Measurements from ENCODE around the gene VTI1B. TPM values are rescaled to one million over a fixed set of nuclear protein-coding genes. Genes with fewer than 3 reads are reported as not detected.
"Not testable (repeated sequence)": the region's sequence is repeated elsewhere in the genome, so short reads cannot be mapped to it uniquely, and the experiment has no call there.

Gene VTI1B, protein sequence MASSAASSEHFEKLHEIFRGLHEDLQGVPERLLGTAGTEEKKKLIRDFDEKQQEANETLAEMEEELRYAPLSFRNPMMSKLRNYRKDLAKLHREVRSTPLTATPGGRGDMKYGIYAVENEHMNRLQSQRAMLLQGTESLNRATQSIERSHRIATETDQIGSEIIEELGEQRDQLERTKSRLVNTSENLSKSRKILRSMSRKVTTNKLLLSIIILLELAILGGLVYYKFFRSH
- 132 TPM for polyA plus RNA-seq (2013, experiment 1 of 2; ENCODE audit: insufficient read length)
- 134 TPM for polyA plus RNA-seq (2013, experiment 2 of 2; ENCODE audit: insufficient read length)

DNA sequence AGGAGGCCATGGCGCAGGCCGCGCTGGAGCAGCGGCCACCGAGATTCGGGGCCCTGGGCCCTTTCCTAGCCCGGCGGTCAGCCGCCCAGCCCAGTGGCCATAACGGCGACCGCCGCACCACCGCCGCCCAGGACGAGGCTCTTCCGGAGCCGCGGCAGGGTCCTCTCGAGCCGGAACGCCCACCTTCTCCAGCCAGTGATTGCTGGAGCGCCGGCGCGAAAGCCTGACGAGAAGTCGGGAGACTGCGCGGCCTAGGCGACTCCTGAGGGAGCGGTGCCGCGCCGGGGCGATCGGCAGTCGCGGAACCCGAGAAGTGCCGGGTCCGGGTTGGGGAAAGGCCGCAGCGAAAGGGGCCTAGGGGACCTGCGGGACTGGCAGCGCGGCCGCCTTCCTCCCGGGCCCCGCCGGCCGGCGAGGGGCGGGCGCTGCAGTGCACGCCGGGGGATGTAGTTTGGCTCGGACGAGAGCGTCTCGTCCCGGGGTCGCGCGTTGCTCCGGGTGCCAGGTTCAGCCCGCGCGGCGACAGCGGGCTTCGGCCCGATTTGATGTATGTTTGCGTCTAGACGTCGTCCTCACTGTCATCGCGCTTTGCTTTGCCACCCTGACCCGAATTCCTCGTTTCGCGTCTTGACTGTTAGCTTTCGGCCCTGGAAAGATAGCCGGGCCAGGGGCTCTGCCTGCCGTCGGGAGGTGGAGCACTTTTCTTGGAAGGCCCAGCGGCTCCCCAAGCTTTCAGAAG lies at the start of gene VTI1B:
VTI1B (minus strand) TSS at position 153 of the 739 bp plus-strand sequence; CDS start at position 10, 143 bp downstream.
- peak; percentile 80 for DNase-seq

DNA sequence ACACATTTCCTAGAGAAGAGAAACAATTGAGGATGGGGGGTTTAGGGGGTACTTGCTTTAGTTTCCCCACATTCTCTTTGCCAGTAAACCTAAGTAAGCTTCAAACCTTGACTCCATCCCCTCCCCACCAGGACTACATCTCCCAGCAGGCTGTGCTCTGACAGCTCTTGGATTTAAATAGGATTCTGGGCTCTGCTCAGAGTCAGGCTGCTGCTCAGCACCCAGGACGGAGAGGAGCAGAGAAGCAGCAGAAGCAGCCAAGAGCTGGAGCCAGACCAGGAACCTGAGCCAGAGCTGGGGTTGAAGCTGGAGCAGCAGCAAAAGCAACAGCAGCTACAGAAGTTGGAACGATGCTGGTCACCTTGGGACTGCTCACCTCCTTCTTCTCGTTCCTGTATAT lies 47.9 kb upstream of the VTI1B start:
- DNase-seq, result peak; percentile 5

DNA sequence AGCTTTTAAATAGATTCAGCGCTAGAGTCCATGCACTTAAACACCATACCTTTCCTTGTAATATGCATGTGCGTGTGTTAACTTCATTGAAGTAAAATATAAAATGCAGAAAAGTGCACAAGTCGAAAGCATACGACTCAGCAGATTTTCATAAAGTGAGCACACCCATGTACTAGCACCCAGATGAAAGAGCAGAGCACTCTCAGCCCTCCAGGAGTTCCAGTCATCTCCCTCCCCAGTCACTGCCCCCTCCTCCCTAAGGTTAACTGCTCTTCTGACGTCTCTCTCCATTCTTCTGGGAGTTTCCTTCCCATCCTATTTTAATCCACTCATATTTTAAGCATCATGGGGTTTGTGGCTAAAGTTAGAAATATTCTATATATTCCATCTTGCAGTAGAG lies 47.4 kb upstream of the VTI1B start:
- no peak for DNase-seq

DNA sequence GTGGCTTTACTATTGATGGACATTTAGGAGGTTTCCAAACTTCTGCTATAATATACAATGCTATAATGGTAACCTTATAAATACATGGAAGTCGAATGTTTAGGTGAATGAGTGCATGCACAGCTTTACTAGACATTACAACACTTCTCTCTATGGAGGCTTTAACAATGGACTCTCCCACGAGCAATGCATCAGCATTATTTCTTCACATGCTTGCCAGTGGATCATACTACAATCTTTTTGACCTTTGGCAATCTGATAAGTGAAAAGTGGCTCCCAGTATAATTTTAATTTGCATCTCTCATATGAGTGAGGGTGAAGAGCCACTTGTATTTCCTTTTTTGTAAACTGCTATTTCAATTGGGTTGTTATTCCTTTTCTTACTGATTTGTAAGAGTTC lies 45.4 kb upstream of the VTI1B start:
- DNase-seq, result no peak

DNA sequence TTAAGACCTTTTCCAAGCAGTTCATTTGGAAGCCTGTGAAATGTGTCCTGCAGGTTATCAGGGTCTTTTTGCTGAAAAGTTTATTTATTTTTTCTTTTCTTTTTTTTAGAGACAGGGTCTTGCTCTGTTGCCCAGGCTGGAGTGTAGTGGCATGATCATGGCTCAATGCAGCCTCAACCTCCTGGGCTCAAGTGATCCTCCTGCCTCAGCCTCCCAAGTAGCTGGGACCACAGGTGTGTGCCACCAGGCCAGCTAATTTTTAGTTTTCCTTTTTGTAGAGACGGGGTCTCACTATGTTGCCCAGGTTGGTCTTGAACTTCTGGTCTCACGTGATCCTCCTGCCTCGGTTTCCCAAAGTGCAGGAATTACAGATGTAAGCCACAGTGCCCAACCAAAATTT lies 45.0 kb upstream of the VTI1B start:
- not testable (repeated sequence) for DNase-seq

DNA sequence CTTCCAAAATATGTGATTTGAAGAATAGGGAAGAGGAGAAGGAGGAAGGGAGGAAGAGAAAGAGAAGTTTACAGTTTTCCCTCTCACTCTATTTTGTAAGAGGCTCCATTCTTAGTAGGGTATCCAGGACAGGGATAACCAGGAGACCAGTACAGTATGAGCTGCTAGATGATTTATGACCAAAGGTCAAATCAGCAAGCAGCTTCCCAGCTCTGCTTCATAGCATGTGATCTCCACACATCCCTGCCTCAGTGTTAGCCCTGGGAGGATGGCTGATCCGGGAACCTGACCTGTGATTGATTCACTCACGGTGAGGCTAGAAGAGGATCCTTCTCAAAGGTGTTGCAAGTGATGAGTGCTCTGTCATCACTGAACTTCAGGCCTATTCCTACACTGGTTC lies 43.8 kb upstream of the VTI1B start:
- no peak for DNase-seq

DNA sequence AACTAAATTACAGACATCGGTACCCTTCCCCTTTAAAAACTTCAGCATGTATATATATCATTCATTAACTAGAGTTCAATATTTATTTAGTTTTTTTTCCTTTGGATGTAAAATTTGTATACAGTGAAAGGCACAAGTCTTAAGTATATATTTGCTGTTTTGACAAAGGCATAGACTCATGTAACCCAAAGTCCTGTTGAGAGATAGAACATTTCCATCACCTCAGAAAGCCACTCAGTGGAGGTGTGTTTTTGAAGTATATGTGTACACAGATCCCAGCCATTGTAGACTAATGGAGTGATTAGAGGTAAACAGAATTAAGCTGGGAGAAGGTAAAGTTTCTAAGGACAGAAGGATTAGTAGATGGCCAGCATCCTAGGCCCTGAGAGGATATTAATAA lies 42.6 kb upstream of the VTI1B start:
- DNase-seq, result no peak

DNA sequence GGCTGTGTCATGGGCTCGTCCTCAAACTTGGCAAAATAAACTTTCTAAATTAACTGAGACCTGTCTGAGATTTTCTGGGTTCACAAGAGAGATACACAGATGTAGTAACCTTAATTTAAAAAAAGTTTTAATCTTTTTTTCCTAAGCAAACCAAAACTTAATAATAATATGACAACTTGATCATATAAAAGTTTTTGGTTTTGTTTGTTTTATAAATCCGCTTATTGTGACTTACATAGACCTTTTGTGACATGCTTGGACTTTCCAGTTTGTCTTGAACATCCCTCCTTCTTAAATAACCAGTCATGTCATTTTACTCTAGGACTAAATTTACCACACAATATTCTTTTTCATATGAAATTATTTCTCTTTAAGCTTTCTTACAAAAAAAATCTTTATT lies 35.8 kb upstream of the VTI1B start:
- DNase-seq, result no peak

DNA sequence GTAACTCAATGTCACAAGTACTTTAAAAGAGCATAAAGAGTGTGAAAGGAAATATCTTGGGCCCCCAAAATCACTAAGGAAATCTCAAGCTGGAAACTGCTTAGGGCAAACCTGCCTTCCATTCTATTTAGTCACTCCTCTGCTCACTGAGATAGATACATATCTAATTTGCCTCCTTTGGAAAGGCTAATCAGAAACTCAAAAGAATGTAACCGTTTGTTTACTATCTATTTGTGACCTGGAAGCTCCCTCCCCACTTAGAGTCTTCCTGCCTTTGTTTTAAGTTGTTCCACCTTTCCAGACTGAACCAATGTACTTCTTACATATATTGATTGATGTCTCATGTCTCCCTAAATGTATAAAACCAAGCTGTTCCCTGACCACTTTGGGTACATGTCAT lies 35.4 kb upstream of the VTI1B start:
- not testable (repeated sequence) for DNase-seq

DNA sequence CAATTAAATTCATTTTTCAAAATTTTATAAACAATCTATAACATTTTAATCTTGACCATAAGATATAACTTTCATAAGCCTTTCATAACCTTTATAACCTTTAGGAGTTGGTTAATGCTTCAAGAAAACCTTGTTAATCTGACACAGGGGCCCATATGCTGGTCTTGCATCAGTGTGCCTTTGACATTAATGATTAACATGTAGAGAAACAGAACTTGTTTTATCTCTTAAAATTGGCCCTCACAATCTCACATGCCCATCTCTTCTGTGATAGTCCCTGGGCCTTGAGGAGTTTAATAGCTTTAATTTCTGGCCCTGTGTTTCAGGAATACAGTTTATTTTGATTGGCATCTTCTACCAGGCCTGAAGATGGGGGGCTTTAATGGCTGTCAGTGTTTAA lies 34.9 kb upstream of the VTI1B start:
- not testable (repeated sequence) for DNase-seq

DNA sequence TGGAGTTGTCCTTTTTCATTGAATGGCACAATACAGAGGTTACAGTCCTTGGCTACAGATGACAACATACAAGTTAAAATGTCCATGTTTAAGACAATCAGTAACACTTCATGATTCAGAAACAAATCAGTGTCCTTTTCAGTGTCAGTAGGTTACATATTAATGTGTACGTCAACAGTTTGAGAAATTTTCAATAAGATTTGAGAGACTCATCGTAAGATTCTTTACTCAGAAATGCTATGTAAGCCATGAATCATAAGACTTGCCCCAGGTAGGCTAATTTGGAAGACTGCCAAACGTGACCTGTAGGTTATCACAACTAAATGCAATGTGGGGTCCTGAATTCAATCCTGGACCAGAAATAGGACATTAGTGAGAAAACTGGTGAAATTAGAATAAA lies 30.8 kb upstream of the VTI1B start:
- DNase-seq, result no peak

DNA sequence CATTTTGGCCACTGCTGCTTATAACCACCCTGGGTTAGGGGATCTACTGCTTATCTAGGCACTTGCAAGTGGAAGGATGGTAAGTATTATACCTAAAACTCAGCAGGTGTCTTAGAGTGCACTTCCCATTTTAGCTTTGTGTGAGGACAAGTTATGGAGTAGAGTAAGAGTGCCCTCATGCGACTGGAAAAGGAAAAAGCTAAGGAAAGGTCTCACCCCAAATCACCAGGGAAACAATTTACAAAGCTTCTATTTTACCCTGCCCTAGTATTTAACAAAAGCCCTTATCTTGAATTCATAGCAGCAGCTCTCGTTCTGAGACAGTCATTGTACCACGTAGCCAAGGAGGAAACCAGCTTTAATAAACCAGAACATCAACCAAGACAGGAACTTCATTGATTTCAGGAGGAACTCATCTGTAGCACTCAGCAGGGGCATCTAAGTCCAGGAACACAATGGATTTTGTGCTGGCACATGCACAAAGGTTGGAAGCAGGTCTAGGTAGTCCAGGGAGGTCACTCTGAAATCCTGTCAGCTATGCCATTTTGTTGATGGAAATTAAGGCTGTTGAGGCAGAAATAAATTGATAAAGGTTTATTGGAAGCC lies 30.2 kb upstream of the VTI1B start:
- DNase-seq, result peak; percentile 49

DNA sequence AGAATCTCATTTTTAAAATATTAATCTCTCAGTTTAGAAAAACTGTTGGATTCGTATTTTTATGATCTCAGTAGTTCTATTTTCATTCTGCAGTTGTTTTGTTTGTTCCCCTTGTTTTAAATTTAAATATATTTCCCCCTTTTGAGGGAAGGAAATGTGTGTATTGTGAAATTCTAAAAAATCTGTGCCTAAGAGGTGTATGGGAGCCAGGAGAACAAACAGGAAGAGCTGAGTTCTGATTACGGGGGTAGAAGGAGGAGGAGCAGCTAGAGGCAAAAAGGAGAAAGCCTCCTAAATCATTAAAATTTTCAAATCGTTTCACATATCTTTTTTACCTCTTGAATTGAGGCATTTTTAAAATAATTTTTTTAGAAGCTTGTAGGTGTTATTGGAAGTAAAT lies 29.6 kb upstream of the VTI1B start:
- no peak for DNase-seq

DNA sequence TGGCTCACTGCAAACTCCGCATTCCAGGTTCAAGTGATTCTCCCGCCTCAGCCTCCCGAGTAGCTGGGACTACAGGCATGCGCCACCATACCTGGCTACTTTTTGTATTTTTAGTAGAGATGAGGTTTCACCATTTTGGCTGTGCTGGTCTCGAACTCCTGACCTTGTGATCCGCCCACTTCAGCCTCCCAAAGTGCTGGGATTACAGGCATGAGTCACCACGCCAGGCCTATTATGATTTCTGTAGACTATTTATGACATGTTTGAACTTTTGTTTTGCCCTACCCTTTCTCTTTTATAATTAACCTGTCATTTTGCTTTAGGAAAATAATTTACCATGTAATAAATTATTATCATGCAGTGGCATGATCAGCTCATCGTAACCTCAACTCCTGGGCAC lies 27.1 kb upstream of the VTI1B start, which contains the start of gene RDH12:
RDH12 (plus strand) TSS at position 395 of the 400 bp plus-strand sequence. CDS start 20,757 bp downstream, outside the sequence.
- DNase-seq, result not testable (repeated sequence)

DNA sequence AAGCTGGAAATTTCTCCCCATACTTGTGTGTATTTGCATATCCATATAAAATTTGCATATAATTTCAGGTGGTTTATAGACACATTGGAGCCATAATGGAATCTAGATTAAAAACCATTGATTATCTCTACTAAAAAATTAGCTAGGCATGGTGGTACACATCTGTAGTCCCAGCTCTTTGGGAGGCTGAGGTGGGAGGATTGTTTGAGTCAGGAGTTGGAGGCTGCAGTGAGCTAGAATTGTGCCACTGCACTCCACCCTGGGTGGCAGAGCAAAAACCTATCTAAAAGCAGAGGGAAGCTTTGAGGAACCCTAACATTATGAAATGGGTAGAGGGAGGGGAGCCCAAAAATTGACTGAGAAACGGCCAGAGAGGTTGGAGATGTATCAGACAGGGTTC lies 23.7 kb upstream of the VTI1B start:
- no peak for DNase-seq

DNA sequence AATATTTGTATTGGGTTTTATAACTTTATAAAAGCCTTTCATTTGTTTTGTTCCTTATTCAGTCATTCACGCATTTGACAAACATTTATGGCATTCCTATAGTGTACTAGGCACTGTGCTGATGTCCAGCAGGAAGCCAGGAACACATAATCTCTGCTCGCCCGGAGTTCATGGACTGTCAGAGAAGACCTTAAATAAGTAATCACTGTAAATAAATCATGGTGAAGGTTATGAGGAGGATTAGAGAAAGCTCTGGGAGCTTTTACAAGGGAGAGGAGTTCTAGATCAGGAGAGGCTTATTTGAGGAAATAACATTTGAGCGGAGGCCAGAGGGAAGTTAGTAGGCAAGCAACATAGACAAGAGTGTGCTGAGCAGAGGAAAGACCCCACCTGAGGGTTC lies 22.6 kb upstream of the VTI1B start:
- no peak for DNase-seq

DNA sequence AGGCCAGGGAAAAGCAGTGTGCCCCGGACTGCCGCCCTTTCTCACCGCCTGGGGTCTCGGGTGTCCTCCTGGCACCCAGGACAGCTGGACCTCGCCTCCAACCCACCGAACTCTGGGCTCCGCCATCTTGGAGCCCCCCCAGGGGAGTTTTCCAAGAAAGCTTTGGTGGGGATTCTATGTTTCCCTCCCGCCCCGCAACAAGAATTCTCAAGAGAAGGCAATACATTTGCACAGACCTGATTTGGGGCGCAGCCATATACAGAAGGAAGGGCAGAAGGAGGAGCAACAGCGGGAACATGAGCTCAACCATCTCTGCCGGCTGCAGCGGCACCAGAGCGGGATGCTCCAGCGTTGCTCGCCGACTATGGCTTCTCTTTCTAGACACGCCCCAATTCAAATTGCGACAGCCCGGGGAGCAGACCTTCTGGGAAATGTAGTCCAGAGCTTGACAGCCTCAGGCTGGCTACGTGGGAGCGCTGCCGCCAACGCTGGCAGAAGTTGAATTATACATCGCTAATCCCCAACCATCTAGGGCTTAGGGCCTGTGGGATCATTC lies 21.0 kb upstream of the VTI1B start, which contains the start of gene RDH11:
RDH11 (minus strand) TSS at position 371 of the 556 bp plus-strand sequence; CDS start at position 310, 61 bp downstream.
- peak; percentile 94 for DNase-seq

DNA sequence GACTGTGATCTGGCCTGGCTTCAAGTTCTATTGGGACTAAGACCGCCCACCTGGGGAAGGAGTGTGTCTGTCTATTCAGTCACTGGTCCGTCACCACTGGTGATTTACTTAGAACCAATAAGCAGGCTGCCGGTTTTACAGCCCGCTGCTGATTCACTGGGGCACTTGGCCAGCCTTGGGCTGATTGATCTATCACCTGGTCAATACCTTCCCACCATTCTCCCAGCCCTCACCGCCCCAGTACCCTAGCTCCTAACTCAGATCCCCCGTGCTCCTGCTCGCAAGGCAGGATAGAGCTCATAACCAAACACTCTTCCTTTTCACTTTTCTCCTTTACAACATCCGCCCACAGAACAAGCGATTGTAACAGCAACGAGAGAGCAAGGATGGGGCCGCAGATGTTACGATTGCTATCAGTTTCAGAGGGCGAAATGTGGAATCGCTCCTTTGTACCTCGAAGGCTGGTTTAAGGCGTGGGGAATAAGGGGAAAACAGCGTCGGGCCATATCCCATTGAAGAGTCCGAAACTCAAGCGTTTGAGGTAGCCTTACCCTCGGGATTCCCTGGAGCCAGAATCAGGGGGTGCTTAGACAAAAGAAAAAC lies 20.5 kb upstream of the VTI1B start:
- DNase-seq, result peak; percentile 81

DNA sequence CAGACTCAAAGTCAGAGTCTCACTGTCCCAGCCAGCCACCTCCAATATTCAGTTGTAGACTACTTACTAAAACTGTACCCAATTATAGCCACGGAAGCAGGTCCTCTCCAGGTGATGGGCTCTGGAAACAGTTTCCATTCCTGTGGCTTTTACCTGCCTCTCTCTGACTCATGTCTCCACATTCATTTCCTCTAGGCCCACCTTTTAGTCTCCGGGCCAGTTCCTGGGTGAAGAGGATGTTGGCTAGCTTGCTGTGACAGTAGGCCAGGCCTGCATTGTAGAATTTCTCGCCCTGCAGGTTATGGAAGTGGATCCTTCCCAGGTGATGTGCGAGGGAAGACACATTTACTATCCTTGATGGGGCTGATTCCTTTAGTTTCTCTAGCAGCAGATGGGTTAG lies 15.6 kb upstream of the VTI1B start:
- DNase-seq, result no peak

DNA sequence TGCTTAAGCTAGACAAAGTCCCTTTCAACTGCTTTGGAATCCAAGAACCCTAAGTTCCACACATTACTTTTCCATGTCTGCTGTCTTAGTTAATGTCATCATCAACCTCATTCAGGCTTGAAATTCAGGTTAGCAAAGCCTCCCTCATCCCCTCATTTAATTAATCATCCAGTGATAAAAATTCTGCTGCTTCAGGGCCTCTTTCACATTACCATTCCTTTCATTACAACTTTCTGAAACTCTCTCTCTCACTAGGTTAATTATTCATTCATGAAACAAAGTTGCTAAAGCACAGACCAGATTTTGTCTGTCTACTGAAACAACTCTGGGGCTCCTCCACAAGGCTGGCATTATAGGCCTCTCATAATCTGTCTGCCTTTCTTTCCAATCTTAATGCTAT lies 9.4 kb upstream of the VTI1B start:
- no peak for DNase-seq

DNA sequence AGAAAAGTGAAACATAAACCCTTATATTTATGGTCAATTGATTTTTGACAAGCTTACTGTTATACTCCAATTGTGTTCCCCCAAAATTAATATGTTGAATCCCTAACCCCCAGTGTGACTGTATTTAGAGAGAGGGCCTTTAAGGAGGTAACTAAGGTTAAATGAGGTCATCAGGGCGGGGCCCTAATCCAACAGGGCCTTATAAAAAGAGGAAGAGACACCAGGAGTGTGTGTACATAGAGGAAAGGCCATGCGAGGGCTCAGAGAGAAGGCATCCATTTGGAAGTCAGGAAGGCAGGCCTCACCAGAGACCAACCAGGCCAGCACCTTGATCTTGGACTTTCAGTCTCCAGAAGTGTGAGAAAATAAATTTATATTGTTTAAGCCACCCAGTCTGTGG lies 6.5 kb upstream of the VTI1B start:
- DNase-seq, result no peak

DNA sequence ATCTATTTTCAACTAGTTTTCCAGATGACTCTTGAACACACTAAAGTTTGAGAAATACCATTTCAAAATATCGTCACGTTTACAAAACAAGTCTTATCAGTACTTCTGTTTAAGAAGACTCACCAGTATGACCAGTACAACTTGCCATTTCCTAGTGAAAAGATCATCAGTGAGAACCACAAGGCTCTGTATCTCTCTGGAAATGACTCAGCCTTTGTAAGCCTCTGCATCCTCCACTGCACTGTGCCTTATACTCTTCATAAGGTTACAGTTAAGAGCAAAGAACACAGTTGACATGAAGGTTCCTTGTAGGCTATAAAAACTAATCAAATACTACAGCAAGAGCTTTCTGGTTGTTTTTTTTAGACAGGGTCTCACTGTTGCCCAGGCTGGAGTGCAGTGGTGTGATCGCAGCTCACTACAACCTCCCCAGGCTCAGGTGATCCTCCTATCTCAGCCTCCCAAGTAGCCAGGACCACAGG lies 5.7 kb upstream of the VTI1B start:
- peak; percentile 20 for DNase-seq

DNA sequence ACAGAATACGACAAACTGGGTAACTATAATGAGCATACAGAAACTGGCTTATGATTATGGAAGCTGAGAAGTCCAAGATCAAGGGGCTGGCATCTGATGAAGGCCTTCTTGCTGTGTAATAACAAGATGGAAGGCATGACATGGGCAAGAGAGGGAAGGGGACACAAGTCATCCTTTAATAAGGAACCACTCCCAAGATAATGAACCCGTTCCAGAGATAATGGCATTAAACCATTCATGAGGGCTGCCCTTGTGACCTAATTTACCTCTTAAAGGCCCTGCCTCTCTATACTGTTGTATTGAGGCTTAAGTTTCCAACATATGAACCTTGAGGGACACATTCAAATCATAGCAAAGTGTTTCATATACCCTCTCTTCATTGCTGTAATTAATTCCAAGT lies 4.6 kb upstream of the VTI1B start:
- no peak for DNase-seq
